A549 treated with Hydrocortisone at 1 μM for 4 hours (cell line): ENCODE results near the gene ZFYVE9. TPM values are rescaled to one million over a fixed set of nuclear protein-coding genes. Genes with fewer than 3 reads are reported as not detected.

Experiments
- total RNA-seq: library from RNA; stranded (reverse); fragments of 200-300 nt; extraction: Qiagen RNA extraction; gene quantifications from 5 replicates; pipeline ENCODE4 v1.2.3, GENCODE V29; 2022

Gene ZFYVE9, protein sequence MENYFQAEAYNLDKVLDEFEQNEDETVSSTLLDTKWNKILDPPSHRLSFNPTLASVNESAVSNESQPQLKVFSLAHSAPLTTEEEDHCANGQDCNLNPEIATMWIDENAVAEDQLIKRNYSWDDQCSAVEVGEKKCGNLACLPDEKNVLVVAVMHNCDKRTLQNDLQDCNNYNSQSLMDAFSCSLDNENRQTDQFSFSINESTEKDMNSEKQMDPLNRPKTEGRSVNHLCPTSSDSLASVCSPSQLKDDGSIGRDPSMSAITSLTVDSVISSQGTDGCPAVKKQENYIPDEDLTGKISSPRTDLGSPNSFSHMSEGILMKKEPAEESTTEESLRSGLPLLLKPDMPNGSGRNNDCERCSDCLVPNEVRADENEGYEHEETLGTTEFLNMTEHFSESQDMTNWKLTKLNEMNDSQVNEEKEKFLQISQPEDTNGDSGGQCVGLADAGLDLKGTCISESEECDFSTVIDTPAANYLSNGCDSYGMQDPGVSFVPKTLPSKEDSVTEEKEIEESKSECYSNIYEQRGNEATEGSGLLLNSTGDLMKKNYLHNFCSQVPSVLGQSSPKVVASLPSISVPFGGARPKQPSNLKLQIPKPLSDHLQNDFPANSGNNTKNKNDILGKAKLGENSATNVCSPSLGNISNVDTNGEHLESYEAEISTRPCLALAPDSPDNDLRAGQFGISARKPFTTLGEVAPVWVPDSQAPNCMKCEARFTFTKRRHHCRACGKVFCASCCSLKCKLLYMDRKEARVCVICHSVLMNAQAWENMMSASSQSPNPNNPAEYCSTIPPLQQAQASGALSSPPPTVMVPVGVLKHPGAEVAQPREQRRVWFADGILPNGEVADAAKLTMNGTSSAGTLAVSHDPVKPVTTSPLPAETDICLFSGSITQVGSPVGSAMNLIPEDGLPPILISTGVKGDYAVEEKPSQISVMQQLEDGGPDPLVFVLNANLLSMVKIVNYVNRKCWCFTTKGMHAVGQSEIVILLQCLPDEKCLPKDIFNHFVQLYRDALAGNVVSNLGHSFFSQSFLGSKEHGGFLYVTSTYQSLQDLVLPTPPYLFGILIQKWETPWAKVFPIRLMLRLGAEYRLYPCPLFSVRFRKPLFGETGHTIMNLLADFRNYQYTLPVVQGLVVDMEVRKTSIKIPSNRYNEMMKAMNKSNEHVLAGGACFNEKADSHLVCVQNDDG (N-terminal part only)
- total RNA-seq, result 7.2 to 10.4 TPM (median 8.2 TPM) in 5 replicates

DNA sequence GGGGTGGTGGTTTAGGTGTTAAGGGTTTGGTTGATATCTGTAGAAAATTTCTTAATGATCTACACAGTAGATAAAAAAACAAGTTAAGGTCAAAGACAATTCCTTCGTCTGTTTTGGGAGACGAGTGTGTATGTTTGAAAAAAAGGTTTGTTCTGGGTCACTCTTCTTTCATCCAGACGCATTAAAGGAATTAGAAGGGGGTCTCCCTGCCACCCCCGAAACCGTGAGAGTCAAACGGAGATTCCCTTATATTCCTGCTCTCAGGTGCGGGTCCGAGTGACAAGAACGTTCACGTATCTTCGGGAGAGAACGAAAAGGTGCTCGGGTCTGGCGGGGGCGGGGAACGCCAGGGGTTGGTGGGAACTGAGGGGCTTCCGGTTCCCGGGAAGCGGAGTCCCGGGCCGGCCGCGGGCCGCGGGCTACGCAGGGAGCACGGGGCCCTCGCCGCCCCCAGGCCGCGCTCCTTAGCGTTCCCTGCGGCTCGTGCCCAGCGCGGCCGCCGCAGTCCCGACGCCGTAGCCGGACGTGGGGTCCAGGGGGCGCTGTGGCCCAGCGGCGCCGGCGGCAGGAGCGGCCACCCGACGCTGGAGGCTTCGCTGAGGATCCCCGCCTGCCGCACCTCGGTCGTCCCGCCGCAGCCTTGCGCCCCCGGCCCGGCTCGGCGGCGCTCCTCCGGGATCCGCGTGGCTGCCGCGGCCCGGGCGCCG lies at the start of gene ZFYVE9:
ZFYVE9 (plus strand) TSS at position 577 of the 707 bp plus-strand sequence. CDS start 91,118 bp downstream, outside the sequence.

DNA sequence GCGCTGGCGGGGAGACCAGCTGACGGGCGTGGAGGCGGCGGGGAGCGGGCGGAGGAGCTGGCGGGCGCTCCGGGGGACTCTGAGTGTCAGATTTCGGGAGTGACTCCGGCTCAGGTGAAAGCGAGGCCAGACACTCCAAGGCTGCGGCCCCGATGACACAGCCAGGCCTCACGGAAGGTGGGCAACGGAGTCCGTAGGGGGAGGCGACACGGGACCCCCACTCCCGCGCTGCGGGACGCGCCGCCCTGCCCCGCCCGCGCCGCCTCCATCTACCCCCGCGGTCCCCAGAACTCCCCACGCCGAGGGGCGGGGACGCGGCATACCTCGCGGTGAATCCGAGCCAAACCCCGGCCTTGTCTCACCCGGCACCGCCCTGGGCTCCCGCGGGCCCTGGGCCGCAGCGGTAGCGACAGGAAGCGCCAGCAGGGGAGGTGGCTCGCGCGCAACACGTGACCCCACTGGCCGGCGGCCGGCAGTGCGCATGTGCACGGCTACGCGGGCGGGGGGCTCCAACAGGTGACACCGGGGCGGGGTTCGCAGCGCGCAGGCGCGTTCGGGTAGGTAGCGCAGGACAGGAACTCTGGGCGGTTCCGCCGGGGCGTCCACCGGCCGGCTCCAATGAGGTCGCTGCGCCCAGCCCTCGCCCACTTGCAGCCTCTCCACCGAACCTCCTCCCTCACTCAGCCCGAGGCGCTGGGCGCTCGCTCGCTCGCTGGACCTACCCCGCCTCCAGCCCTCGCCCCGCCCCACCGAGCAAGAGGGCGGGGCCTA lies 224.0 kb downstream of the ZFYVE9 start, which contains the start of gene CC2D1B:
CC2D1B (minus strand) TSS at position 460 of the 771 bp plus-strand sequence. CDS start 1,585 bp downstream, outside the sequence.

Other genes with a start within 250 kb of the ZFYVE9 start
- gene RAB3B, start 151.4 kb upstream of the ZFYVE9 start, total RNA-seq, result 4.8 to 10.0 TPM (median 5.7 TPM) in 5 replicates
- 16.5 to 19.5 TPM (median 17.0 TPM) in 5 replicates for gene KTI12, start 108.3 kb upstream of the ZFYVE9 start, total RNA-seq
- 31.0 to 42.1 TPM (median 39.3 TPM) in 5 replicates for gene TXNDC12, start 86.9 kb upstream of the ZFYVE9 start, total RNA-seq
- 28.8 to 42.1 TPM (median 30.5 TPM) in 5 replicates for gene BTF3L4, start 85.8 kb upstream of the ZFYVE9 start, total RNA-seq
- gene CC2D1B, start 224.1 kb downstream of the ZFYVE9 start, total RNA-seq, result 18.5 to 23.6 TPM (median 20.1 TPM) in 5 replicates